ENCODE data around the gene CTIF.

CTIF gene

GRCh38 chr18:48623468-48624235 lies 84.8 kb downstream of the CTIF start:
- FAIRE-seq: no peak

GRCh38 chr18:48624856-48625255 lies 86.0 kb downstream of the CTIF start:
- no peak for FAIRE-seq

GRCh38 chr18:48627216-48627615 lies 88.4 kb downstream of the CTIF start:
- no peak for FAIRE-seq

GRCh38 chr18:48629730-48630324 lies 91.0 kb downstream of the CTIF start:
- FAIRE-seq: no peak

GRCh38 chr18:48631851-48632250 lies 93.0 kb downstream of the CTIF start:
- FAIRE-seq: no peak

- FAIRE-seq: no peak
Observed at GRCh38 chr18:48632676-48633257, 93.9 kb downstream of the CTIF start.

DNA sequence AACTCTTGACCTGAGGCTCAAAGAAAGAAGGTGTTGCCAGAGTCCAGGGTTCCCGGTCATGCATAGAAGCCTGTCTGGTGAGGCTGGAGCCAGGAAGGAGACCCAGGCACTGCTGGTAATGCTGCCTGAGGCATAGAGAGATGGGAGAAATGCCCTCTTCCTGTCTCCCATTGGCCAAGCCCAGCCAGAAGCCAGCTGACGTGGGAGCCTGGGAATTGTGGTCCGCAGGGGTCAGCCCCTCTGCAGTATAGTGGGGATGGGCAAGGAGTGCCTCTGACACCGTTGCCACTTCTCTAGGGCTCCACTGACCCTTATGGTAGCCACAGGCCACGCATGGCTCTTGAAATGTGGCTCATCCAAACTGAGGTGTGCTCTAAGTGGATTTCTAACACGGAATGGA lies 95.7 kb downstream of the CTIF start:
- FAIRE-seq: no peak

GRCh38 chr18:48634975-48635374 lies 96.1 kb downstream of the CTIF start:
- FAIRE-seq: no peak

DNA sequence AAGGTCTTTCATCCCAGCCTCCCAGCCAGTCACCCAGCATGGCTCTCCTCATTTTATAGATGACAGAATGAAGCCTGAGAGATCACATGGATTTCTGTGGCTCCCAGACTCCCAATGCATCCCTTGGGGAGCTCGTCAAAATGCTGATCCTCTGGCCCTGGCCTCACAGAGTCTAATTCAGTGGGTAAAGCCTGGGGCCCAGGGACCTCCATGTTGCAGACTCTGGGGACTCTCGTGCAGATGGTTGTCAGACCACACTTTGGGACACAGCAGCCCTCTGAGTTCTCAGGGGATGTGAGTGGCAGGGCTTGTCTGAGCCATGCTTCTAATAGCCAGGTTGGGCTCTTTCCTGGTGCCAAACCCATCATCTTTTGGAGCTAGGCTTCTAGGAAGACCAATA lies 97.0 kb downstream of the CTIF start:
- no peak for FAIRE-seq

DNA sequence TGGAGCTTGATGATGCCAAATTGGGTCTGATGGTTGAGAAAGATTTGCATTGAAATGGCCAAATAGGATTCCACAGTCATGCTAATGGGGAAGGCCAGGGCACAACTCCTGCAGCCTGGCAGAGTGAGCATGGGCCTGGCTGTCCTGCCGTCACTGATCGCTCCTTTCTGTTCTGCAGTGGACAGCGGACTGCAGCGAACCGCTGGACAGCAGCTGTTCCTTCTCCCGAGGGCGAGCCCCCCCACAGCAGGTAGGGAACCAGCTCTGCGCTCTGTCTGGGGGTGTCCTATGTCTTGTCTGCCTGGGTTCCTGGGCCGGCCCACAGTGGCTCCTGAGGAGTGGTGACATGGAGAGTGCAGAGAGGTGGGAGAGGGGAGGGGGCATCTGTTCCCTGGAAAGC lies 97.6 kb downstream of the CTIF start:
- FAIRE-seq: no peak

DNA sequence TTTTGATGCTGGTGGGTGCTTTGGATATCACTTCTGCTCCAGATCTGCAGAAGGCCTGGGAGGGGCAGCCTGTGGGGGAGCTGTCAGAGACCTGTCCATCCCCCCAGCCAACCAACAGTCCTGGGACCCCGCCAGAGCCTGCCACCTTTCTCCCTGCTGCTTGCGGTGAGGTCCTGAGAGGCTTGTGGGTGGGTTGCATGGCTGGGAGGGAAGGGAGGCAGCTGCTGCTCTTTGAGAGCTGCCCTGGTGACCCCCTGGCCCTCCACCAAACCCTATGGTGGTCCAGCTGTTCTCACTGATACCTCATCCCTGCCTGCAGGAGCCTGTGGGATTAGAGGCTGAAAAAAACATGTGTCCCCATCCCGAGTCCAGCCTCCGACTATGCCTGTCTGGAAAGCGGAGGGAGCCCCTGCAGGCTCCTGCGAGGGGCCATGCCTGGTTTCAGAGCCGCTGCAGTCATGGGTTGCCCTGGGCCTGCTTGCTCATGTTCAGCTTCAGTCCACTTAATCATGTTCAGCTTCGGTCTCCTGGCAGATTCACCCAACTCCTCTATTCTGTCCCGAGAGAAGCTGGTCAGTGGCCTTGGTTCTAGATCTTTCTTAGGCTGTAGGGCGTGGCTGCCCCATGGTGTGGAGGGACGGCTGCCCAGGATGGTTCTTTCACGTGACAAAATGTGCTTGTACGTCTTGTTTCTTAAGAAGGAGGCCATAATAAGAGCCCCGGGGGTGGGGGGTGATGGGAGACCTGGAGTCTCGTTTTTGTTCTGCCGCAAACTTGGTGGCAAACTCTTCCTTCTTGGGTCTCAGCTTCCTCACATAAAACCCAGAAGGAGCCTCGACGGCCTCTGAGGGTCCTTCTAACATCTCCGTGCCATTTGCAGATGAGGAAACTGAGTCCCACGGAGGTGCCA lies 98.5 kb downstream of the CTIF start:
- FAIRE-seq: no peak

DNA sequence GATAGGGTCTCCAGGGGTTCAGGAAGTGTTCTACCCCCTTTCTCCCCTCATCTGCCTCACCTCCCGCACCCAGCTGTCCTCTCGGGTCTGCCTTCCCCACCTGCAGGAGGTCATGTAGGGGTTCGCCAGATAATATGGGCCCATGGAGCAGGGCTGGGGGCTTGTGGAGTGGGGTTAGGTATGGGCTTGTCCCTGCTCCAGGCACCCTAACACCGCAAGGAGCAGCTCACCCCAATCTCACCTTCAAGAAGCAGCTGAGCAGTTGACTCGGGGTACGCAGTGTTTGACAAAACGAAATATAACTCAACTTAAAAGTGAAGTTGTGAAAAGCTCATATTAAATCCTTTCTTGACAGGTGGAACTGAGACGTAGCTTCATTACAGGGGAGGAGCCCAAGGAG lies 99.6 kb downstream of the CTIF start:
- no peak for FAIRE-seq

GRCh38 chr18:48638896-48639771 lies 100.3 kb downstream of the CTIF start:
- no peak for FAIRE-seq

DNA sequence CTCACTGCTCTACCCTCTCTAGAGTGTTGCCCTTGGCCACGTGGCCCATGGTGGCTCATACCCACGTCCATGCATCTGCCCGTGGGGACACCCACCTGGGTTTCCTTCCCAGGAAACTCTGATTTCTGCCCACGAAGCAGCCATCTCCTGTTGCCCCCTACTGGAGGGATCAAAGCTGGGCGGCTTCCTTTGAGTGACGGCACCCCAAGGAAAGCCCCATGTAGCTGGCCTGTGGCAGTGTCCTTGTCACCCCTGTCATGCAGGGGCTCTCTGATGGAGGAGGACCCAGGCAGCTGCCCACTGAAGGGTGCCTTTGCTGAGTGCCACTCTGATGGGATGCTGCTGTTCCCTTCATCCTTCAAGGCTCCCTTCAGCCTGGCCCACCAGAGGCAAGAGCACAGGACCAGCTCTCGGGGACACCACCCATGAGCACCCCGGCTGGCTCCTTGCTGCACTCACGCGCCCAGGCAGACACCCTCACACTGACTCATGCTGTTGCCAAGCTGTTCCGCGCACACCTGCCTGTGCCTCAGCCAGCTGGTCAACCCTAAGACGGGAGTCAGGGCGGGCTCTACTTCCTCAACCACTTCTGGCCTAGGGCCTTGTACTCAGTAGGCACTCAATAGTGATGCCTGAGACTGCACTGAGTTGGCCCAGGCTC lies 101.1 kb downstream of the CTIF start:
- no peak for FAIRE-seq

DNA sequence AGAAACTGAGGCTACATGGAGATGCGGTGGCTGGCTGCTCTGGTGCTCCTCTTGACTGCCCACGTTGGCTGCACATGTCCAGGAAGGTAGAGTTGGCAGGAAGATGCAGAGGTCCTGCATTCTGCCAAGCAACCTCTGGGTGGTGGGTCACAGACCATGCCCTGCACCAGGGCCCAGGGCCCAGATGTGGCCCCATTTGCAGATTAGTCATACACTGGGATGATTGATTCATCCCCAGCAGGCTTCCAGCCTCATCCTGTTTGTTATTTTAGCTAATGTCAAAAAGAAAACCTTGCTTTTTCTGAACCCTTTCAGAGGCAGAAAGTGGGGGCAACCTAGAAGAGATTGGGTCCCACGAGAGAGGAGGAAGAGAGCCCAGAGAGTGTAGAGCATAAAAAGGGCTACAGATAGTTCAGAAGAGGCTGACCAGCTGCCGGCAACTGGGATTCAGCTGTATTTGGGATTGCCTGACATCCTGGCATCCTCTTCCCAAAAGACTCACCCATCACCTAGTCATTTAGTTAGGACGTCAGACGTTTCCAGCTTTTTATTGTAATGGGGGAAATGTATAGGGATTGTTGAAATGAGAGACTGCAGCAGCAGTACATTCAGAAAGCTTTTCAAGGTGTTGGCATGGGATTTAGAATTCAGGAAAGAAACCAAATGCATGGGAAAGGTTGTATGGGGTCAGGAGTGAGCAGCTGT lies 101.9 kb downstream of the CTIF start:
- FAIRE-seq: no peak

DNA sequence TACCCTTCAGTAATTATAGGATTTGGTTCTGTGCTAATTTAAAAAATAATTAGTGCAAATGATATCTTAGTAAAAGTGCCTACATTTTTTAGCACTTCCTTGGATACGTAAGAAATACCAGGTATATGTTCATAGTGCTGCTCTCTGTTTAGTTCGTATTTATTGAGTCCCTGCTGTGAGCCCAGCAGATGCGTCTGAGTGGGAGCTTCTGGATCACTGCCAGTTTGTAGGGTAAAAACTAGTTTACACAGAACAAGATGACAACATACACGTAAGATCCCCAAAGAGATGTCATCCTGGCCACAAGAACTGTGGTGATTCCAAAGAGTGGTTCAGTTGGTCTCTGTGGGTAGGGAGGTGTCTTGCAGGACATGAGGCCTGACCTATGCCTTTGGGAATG lies 103.2 kb downstream of the CTIF start:
- FAIRE-seq: no peak

GRCh38 chr18:48642503-48642902 lies 103.7 kb downstream of the CTIF start:
- FAIRE-seq: no peak

GRCh38 chr18:48643262-48643661 lies 104.4 kb downstream of the CTIF start:
- FAIRE-seq: no peak

GRCh38 chr18:48644029-48644428 lies 105.2 kb downstream of the CTIF start:
- no peak for FAIRE-seq

- FAIRE-seq: no peak
Observed at GRCh38 chr18:48645427-48646002, 106.7 kb downstream of the CTIF start.

DNA sequence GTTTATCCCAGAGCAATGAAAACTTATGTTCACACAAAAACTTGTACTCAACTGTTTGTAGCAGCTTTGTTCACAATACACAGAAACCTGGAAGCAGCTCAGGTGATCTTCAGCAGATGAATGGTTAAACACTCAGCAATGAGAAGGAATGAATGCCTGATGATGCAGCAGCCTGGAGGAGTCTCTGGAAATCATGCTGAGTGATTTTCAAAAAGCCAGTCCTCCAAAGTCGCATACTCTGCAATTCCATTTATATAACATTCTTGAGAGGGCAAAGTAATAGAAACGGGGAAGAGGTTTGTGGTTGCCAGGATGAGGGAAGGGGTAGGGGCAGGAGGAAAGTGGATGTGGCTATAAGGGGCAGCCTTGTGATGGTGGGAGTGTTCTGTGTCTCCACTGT lies 108.1 kb downstream of the CTIF start:
- no peak for FAIRE-seq
